Smooth muscle cell (in vitro differentiated cells): ENCODE data around the gene NPTXR. TPM values are rescaled to one million over a fixed set of nuclear protein-coding genes. Genes with fewer than 3 reads are reported as not detected.

Experiments
- DNase-seq: peaks from one replicate; lab custom pipeline; 2025; ENCODE audit not compliant: unreplicated experiment; lab: John Stamatoyannopoulos, UW
- H2AFZ ChIP-seq: fragments of 200-600 bp; sonication (generic); 2 replicates; pipeline ENCODE4 v1.6.0; 2016; ENCODE audit warnings: antibody characterized with exemption, low read depth, mild to moderate bottlenecking
- H3F3A ChIP-seq: fragments of 200-600 bp; sonication (generic); 2 replicates; pipeline ENCODE4 v1.6.0; 2017; ENCODE audit warnings: antibody characterized with exemption, low read depth
- H3K27ac ChIP-seq: fragments of 200-600 bp; sonication (generic); 2 replicates; pipeline ENCODE4 v1.5.1; 2016; ENCODE audit warnings: low read depth, mild to moderate bottlenecking
- H3K27me3 ChIP-seq: fragments of 200-600 bp; sonication (generic); 2 replicates; pipeline ENCODE4 v1.6.1; 2016; ENCODE audit warnings: low read depth, mild to moderate bottlenecking
- H3K36me3 ChIP-seq: fragments of 200-600 bp; sonication (generic); 2 replicates; pipeline ENCODE4 v1.5.1; 2016; ENCODE audit warnings: low read depth
- H3K4me1 ChIP-seq: fragments of 200-600 bp; sonication (generic); 2 replicates; pipeline ENCODE4 v1.5.1; 2016; ENCODE audit warnings: low read depth
- H3K4me2 ChIP-seq: fragments of 200-600 bp; sonication (generic); 2 replicates; pipeline ENCODE4 v1.6.0; 2016; ENCODE audit warnings: mild to moderate bottlenecking
- H3K4me3 ChIP-seq: fragments of 200-600 bp; sonication (generic); 2 replicates; pipeline ENCODE4 v1.5.1; 2016; ENCODE audit warnings: mild to moderate bottlenecking
- H3K79me2 ChIP-seq: fragments of 200-600 bp; sonication (generic); 2 replicates; pipeline ENCODE4 v1.6.0; 2016; ENCODE audit warnings: low read depth, mild to moderate bottlenecking
- H3K9ac ChIP-seq: fragments of 200-600 bp; sonication (generic); 2 replicates; pipeline ENCODE4 v1.6.0; 2016; ENCODE audit warnings: low read depth
- H3K9me3 ChIP-seq: fragments of 200-600 bp; sonication (generic); replicated peaks from 2 replicates; pipeline ENCODE4 v1.5.1; 2016; ENCODE audit warnings: low read depth
- H4K20me1 ChIP-seq: fragments of 200-600 bp; sonication (generic); 2 replicates; pipeline ENCODE4 v1.6.0; 2016; ENCODE audit warnings: low read depth
- WGBS: methylation state at CpG from one replicate; pipeline ENCODE4 v1.1.7; 2016; ENCODE audit warnings: low lambda C conversion rate; 5-methylcytosine and 5-hydroxymethylcytosine counted together
- polyA plus RNA-seq: library from polyadenylated mRNA; unstranded; fragments of >200 nt; fragmentation: Nextera tagmentation; extraction: Ambion mirVana; gene quantifications from 2 replicates; pipeline ENCODE4 v1.2.1, GENCODE V29; 2016
- total RNA-seq: library from RNA; depleted of rRNA; stranded (reverse); fragments of >200 nt; gene quantifications from 2 replicates; pipeline ENCODE4 v1.2.3, GENCODE V29; 2014
- TF ChIP-seq, protein P1 (sequence below): fragments of 200-600 bp; sonication (generic); IDR thresholded peaks from 2 replicates; pipeline ENCODE4 v1.5.1; 2017; ENCODE audit warnings: borderline replicate concordance, mild to moderate bottlenecking, antibody characterized with exemption; ENCODE audit not compliant: insufficient read depth, poor library complexity, severe bottlenecking

Gene NPTXR
- total and polyA plus RNA-seq, 2 experiments from 2014 or later = 2.0 to 3.9 TPM

DNA sequence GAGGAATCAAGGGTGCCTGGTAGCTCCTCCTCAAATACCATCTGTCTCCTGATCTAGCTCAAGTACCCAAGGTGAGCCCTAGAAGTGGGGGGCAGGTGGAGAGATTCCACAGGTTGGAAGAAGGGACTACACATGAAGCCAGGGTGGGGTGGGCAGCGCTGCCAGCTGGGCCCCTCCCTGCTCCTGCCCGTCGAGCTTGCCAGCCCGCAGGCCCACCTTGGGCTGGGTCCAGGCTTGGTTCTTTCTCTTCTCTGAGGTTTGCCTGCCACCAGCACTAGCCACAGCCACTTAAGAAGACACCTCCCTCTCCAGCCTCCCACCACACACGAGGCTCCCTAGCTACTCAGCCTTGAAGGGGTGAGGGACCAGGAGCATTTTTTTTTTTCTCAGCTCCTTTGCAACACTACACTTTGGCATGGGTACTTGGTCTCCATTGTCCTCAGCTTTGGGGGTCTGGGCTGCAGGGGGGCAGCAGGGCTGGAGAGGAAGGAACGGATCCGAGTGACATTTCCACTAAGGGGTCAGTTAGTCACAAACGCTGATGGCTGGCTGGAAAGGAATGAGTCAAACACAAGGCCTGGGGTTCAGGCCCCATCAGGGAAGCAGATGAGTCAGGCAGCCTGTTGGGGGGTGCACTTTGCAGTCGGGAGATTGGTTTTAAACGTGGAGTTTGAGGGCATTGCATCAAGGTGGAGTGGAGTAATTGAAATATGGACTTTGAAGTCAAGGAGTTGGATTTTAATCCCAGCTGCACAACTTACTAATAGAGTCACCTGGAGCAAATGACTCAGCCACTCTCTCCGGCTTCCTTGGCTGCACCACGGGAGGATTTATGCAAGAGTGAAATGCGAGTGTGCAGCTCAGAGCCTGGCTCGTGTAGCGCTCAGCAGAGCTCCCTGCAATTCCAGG lies 7.4 kb upstream of the NPTXR start:
- Histone ChIP-seq H2AFZ (no peak overlapping the region), H3F3A (no peaks in the 10 kb centered on the region), H3K36me3 (no peaks in the 10 kb centered on the region), H3K4me2 (peak overlapping the region; percentile 0), H3K4me3 (no peak overlapping the region), H4K20me1 (no peaks in the 10 kb centered on the region), H3K9ac (no peak overlapping the region), H3K4me1 (peaks cover 4% of the 10 kb centered on the region), H3K9me3 (no peaks in the 10 kb centered on the region), H3K27me3 (no peaks in the 10 kb centered on the region), H3K27ac (no peak overlapping the region), H3K79me2 (no peaks in the 10 kb centered on the region)
- TF ChIP-seq, protein P1, sequence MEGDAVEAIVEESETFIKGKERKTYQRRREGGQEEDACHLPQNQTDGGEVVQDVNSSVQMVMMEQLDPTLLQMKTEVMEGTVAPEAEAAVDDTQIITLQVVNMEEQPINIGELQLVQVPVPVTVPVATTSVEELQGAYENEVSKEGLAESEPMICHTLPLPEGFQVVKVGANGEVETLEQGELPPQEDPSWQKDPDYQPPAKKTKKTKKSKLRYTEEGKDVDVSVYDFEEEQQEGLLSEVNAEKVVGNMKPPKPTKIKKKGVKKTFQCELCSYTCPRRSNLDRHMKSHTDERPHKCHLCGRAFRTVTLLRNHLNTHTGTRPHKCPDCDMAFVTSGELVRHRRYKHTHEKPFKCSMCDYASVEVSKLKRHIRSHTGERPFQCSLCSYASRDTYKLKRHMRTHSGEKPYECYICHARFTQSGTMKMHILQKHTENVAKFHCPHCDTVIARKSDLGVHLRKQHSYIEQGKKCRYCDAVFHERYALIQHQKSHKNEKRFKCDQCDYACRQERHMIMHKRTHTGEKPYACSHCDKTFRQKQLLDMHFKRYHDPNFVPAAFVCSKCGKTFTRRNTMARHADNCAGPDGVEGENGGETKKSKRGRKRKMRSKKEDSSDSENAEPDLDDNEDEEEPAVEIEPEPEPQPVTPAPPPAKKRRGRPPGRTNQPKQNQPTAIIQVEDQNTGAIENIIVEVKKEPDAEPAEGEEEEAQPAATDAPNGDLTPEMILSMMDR = no peak
- no peak for DNase-seq
- 37% methylated on average over 15 of the region's 15 CpGs for WGBS

DNA sequence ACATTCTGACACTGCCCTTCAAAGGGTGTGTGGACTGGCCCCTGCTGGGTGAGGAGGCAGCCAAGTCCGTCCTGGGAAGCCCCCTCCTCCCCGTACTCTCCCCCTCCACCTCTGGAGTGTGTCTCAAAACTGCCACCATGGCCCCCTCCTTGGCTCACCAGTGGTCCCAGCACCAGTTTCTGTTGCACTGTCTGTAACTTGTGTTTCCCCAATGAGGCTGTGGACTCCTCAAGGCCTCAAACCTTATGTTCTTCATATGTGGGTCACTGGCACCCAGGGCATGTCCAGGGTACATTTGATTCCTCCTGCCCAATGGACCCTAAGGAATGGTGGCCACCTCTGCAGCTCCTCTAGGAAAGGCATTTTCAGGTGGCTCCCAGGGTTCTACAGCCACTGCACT lies 6.6 kb upstream of the NPTXR start:
- TF ChIP-seq, protein P1 = no peak
- no peaks in the 10 kb centered on the region for H3K36me3 ChIP-seq
- H3K9ac ChIP-seq = no peak overlapping the region
- no peaks in the 10 kb centered on the region for H3K27me3 ChIP-seq
- no peaks in the 10 kb centered on the region for H3K79me2 ChIP-seq
- no peak overlapping the region for H3K27ac ChIP-seq
- DNase-seq = no peak
- H3K4me3 ChIP-seq = no peak overlapping the region
- peaks cover 4% of the 10 kb centered on the region for H3K4me1 ChIP-seq
- H3K9me3 ChIP-seq = no peaks in the 10 kb centered on the region
- 83% methylated on average over 2 of the region's 2 CpGs for WGBS
- no peaks in the 10 kb centered on the region for H3F3A ChIP-seq
- H4K20me1 ChIP-seq = no peaks in the 10 kb centered on the region
- H2AFZ ChIP-seq = no peak overlapping the region
- no peak overlapping the region for H3K4me2 ChIP-seq

DNA sequence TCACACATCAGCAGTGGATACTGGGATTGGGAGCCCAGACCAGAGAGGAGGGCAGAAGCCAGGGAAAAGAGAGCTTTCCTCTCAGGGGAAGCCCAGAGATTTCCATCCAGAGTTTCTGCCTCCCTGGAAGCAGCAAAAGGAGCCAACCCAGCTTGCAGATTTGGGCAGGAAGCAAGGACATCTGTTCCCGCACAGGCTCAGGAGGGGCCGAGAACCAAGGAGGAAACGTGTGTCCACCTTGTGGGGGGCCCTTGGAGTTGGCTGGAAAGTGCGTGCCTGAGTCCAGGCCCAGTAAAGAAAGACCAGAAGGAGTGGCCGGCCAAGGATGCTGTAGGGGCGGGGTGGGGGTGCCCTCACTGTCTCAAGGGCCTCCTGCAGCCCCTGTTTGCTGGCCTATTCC lies 6.0 kb upstream of the NPTXR start:
- H2AFZ ChIP-seq = no peak overlapping the region
- H3K27ac ChIP-seq = no peak overlapping the region
- H3K9ac ChIP-seq = no peak overlapping the region
- H3K9me3 ChIP-seq = no peaks in the 10 kb centered on the region
- H3K4me1 ChIP-seq = peaks cover 4% of the 10 kb centered on the region
- WGBS = 83% methylated on average over 6 of the region's 6 CpGs
- no peaks in the 10 kb centered on the region for H3K79me2 ChIP-seq
- H3K4me3 ChIP-seq = no peak overlapping the region
- TF ChIP-seq, protein P1 = no peak
- no peaks in the 10 kb centered on the region for H3K36me3 ChIP-seq
- no peaks in the 10 kb centered on the region for H4K20me1 ChIP-seq
- DNase-seq = no peak
- H3F3A ChIP-seq = no peaks in the 10 kb centered on the region
- no peak overlapping the region for H3K4me2 ChIP-seq
- no peaks in the 10 kb centered on the region for H3K27me3 ChIP-seq
